Activated CD4-positive, alpha-beta T cell treated with anti-CD3 and anti-CD28 coated beads, Interleukin-2, amount 10 ng/mL, durations not matched to agents 24 days and 14 days (primary cell): ENCODE data around the gene NRXN3. TPM values are rescaled to one million over a fixed set of nuclear protein-coding genes. Genes with fewer than 3 reads are reported as not detected.

ENCODE experiments used
- DNase-seq: peaks from one replicate; pipeline ENCODE4 v3.0.0; 2022
- H3K27ac Mint-ChIP-seq: one replicate; pipeline ENCODE4 v1.8.0; 2022; ENCODE audit warnings: mild to moderate bottlenecking, mixed read lengths
- H3K27me3 Mint-ChIP-seq: one replicate; pipeline ENCODE4 v1.8.0; 2022; ENCODE audit warnings: mixed read lengths
- H3K36me3 Mint-ChIP-seq: one replicate; pipeline ENCODE4 v1.8.0; 2022; ENCODE audit warnings: low read depth, mild to moderate bottlenecking, mixed read lengths
- H3K4me1 Mint-ChIP-seq: one replicate; pipeline ENCODE4 v1.8.0; 2021; ENCODE audit warnings: mixed read lengths
- H3K4me3 Mint-ChIP-seq: one replicate; pipeline ENCODE4 v1.8.0; 2022; ENCODE audit warnings: mild to moderate bottlenecking, moderate library complexity, mixed read lengths
- H3K9me3 Mint-ChIP-seq: one replicate; pipeline ENCODE4 v1.8.0; 2021; ENCODE audit warnings: mixed read lengths
- intact Hi-C: fragments of 100-400 bp; cut with micrococcal nuclease; formaldehyde crosslinking; loops from one replicate; pipeline ENCODE4 v1.15.1; 2023
- total RNA-seq: library from RNA; stranded (reverse); gene quantifications from 2 replicates; pipeline ENCODE4 v1.2.3, GENCODE V29; 2022

The NRXN3 gene
- total RNA-seq, 1 donor from 2014 or later = not detected

DNA sequence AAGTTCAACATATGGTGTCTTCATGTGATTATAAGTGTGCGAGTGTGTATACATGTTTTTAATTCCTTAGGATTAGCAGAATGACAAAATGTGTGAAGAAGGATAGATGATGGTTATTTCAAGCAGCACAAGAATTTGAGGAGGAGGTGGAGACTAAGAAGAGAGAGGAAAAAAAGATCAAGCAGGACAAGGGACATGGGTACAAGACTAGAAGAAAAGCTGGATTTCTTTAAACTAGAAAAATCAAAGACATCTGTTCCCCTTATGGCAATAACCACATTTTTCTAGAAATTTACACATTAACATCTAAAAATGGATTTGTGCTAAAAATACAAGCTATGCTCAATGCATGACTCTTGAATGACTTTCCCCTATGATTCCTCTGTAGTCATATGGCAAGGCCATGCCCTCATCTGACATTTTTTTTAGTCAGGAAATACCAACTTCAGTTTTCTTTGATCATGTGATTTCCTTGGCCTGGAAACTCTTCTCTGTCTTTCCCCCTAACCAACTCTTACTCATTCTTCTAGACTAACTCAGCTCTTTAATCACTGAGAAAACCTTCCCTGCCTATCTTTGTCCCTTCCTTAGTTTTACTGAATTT, 435.8 kb downstream of the NRXN3 start:
- H3K4me3 Mint-ChIP-seq = no peak overlapping the region
- no peak overlapping the region for H3K27ac Mint-ChIP-seq
- intact Hi-C loops = no loop called here
- no peaks in the 10 kb centered on the region for H3K36me3 Mint-ChIP-seq
- peaks cover 2% of the 10 kb centered on the region for H3K4me1 Mint-ChIP-seq
- DNase-seq = no peak
- H3K9me3 Mint-ChIP-seq = no peaks in the 10 kb centered on the region
- H3K27me3 Mint-ChIP-seq = no peaks in the 10 kb centered on the region

DNA sequence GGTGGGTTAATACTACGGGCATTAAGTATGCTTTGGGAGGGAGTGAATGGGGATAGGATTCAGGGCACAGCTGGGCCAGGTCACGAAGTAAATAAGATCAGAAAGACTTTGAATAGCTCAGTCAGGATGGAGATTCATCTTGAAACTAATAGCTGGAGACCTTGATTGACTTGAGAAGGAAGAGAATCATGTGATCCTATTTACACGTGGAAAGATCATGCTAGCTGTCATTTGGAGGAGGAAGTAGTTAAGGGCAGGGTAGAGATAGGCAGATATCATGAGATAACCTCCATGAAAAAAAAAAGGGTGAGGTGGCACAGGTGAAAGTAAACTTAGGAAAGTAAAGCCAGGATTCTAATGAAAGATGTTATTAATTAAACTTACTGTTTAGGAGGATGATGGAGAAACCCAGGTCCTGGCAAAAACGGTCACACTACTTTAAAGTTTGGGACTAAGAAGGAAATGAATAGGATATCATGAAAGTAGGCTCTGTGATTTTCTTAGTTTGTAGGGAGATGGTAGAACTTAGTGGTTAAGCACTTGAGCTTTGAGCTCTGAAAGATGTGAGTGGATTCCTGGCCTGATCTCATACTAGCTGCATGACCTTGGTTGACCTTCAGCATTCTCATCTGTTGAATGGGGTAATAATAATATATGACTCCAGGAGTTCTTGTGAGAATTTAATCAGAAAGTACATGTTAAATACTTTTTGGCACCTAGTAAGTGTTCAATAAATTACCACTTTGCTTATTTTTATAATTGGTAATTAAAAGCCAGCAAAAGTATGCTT, 439.0 kb downstream of the NRXN3 start:
- Mint-ChIP-seq H3K4me3 (no peak overlapping the region), H3K27ac (no peak overlapping the region), H3K4me1 (peaks cover 2% of the 10 kb centered on the region), H3K36me3 (no peaks in the 10 kb centered on the region), H3K27me3 (no peaks in the 10 kb centered on the region), H3K9me3 (no peaks in the 10 kb centered on the region)
- no peak for DNase-seq
- intact Hi-C loops = no loop called here

DNA sequence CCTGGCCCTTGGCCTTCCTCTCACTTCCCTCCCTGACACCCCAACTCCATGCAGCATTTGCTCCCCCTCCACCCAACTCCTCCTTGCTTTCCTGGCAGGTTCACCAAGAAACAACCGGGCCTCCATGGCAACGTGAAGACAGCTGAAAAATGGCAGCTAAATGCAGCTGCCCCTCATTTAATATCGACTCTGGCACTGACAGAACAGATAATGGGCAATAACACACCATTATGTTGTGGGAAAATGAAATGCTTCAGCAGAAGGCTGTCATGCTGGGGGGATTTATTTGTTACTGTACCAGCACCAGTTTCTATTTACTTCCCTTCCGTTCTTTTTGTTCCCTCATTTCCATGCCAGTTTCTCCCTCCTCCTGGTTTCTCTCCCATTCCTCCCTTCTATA, 440.8 kb downstream of the NRXN3 start:
- H3K4me1 Mint-ChIP-seq = peaks cover 2% of the 10 kb centered on the region
- no peaks in the 10 kb centered on the region for H3K9me3 Mint-ChIP-seq
- no peaks in the 10 kb centered on the region for H3K36me3 Mint-ChIP-seq
- intact Hi-C loops = no loop called here
- no peaks in the 10 kb centered on the region for H3K27me3 Mint-ChIP-seq
- H3K4me3 Mint-ChIP-seq = no peak overlapping the region
- DNase-seq = no peak
- no peak overlapping the region for H3K27ac Mint-ChIP-seq

DNA sequence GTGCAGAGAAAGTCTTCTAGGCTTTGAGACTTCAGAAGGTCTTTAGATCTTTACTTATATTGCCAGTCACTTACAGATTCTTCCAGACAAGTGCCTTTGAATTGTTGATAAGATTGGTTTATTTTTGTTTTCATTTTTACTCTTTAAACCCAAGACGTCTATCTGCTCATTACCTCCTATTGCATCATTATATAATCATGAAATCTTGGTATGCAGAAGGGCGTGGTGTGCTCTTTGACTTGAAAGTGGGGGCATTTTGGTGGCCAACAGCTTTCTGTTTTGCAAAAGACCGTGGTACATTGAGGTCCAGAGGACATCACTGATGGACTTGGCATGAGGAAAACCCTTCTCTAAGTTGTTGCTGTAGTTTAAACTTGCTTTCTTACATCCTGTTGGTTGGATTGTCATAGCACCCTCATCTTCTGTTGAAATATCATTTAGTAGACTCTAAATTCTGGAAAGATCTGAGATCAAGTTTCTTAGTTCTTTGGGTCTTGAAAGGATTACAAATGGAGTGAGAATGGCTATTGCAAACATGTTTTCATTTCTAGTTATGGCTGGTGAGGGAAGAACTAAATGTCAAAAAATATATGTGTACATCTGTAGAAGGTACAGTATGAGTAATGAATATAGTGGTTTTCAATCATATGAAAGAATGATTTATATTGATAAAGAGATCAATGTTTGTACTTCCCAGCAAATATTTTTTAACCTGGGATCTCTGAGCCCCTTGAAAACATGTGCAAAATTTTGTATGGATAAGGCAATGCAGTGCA, 441.8 kb downstream of the NRXN3 start:
- Mint-ChIP-seq H3K27me3 (no peaks in the 10 kb centered on the region), H3K4me1 (no peaks in the 10 kb centered on the region), H3K4me3 (no peak overlapping the region), H3K36me3 (no peaks in the 10 kb centered on the region), H3K9me3 (no peaks in the 10 kb centered on the region), H3K27ac (no peak overlapping the region)
- intact Hi-C loops = no loop called here
- DNase-seq = no peak

DNA sequence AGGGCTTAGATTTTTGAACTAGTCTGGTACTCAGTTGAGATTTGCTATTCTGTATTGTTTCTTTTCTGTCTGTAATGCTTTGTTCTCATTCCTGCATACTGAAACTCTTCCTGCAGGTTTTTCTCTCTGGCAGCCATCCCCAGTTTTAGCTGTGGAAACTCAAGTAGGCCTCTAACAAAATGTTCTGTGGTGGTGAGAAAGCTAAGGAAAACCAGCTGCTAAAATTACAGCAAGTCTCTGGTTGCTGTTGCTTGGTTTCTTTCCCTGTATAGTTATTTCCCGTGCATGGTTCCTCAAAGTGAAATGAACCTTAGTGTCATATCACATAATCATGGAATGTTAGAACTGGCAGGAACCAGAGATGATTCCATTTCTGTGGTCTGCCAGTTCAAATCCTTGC, 442.5 kb downstream of the NRXN3 start:
- H3K4me3 Mint-ChIP-seq = no peak overlapping the region
- no peaks in the 10 kb centered on the region for H3K36me3 Mint-ChIP-seq
- H3K27ac Mint-ChIP-seq = no peak overlapping the region
- intact Hi-C loops = no loop called here
- H3K9me3 Mint-ChIP-seq = no peaks in the 10 kb centered on the region
- no peak for DNase-seq
- H3K27me3 Mint-ChIP-seq = no peaks in the 10 kb centered on the region
- H3K4me1 Mint-ChIP-seq = no peaks in the 10 kb centered on the region

DNA sequence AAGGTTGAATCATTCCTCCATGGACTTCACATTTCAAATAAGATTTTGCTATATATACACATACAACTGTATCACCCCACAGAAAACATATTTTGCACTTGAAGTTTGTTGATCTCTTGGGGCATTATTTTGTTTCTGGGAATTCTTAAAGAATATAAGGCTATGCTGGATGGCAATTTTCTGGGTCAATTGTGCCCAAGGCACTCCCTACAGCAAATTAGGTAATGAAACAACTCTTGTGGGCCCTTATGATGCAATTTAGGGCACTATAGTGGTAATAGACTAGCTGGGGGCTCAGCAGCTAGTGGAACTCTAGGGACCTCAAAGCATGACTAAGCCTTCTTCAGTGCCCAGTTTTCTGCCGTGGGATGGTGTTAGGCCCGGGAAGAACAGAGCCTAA, 444.4 kb downstream of the NRXN3 start:
- no peak overlapping the region for H3K4me3 Mint-ChIP-seq
- no peaks in the 10 kb centered on the region for H3K9me3 Mint-ChIP-seq
- no peak for DNase-seq
- H3K4me1 Mint-ChIP-seq = no peaks in the 10 kb centered on the region
- no peaks in the 10 kb centered on the region for H3K36me3 Mint-ChIP-seq
- no peak overlapping the region for H3K27ac Mint-ChIP-seq
- no peaks in the 10 kb centered on the region for H3K27me3 Mint-ChIP-seq
- intact Hi-C loops = no loop called here

DNA sequence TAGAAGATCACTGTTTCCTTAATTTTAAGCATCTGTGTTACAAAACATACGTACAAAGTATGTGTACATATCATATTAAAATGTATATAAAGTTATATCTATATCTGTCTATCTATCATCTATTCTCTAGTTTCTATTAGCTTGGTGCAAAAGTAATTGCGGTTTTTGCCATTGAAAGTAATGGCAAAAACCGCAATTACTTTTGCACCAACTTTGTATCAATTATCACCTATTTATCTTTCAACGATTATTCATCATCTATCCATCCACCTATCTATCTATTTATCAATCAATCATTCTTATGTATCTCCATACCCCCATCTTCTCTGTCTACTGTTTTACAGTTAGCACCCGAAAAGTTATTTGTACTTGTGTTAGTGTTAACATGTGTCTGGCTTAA, 447.6 kb downstream of the NRXN3 start:
- Mint-ChIP-seq H3K9me3 (no peaks in the 10 kb centered on the region), H3K4me3 (no peak overlapping the region), H3K4me1 (no peaks in the 10 kb centered on the region), H3K27ac (no peak overlapping the region), H3K27me3 (no peaks in the 10 kb centered on the region), H3K36me3 (no peaks in the 10 kb centered on the region)
- intact Hi-C loops = no loop called here
- DNase-seq = no peak

DNA sequence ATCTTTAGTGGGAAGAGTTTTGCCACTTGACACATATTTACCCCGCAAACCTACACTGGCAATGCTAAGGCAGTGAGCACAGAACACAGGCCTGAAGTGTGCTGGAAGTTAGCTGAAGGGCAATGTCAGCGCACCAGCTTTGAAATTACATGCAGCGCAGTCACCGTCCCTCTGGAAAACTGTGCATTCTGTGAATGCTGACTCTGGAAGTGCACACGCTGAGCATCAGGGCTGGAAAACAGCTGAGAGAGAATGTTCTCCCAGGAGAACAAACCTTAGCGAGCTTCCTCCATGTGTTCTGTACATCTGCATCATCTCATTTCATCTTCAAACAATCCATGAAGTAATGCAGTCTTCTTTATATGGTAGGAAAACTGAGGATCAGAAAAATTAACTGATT, 448.2 kb downstream of the NRXN3 start:
- no peak for DNase-seq
- H3K9me3 Mint-ChIP-seq = no peaks in the 10 kb centered on the region
- no peak overlapping the region for H3K4me3 Mint-ChIP-seq
- H3K27me3 Mint-ChIP-seq = no peaks in the 10 kb centered on the region
- no peaks in the 10 kb centered on the region for H3K4me1 Mint-ChIP-seq
- no peak overlapping the region for H3K27ac Mint-ChIP-seq
- intact Hi-C loops = no loop called here
- no peaks in the 10 kb centered on the region for H3K36me3 Mint-ChIP-seq

DNA sequence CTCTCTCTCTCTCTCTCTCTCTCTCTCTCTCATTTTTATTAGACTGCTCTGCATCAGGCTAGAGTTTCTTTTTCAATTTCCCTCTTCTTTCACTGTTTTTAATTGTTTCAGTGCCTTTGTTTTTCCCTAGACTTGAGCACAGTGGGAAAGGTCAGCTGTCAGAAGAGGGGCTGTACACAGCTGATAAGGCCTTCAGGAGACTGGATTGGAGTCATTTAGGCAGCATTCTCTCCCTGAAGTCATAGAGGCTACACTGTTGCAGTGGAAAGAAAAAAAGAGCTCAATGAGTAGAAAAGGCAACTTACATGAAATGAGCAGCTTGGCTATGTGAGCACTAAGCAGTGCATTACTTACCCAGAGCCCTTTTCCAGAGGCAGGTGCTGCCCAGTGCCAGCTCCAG, 456.9 kb downstream of the NRXN3 start:
- no peak overlapping the region for H3K27ac Mint-ChIP-seq
- no peaks in the 10 kb centered on the region for H3K27me3 Mint-ChIP-seq
- H3K9me3 Mint-ChIP-seq = no peaks in the 10 kb centered on the region
- H3K4me3 Mint-ChIP-seq = no peak overlapping the region
- H3K36me3 Mint-ChIP-seq = no peaks in the 10 kb centered on the region
- DNase-seq = no peak
- intact Hi-C loops = no loop called here
- no peaks in the 10 kb centered on the region for H3K4me1 Mint-ChIP-seq

DNA sequence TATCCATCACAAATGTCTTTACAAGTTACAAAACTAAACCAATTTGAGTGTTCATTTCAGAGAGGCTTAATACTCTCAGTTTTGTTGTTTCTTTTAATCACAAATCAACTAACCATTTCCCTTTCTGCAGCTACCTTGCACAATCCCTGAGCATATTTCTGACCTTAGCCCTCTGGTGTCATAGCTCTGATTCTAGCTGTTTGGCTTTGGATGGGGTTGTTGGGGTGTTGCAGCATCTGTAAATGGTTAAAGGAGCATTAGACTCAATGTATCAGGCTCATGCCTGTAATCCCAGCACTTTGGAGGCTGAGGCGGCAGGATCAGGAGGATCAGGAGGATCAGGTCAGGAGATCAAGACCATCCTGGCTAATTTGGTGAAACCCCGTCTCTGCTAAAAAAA, 461.4 kb downstream of the NRXN3 start:
- no peak for DNase-seq
- Mint-ChIP-seq H3K9me3 (no peaks in the 10 kb centered on the region), H3K4me1 (no peaks in the 10 kb centered on the region)

DNA sequence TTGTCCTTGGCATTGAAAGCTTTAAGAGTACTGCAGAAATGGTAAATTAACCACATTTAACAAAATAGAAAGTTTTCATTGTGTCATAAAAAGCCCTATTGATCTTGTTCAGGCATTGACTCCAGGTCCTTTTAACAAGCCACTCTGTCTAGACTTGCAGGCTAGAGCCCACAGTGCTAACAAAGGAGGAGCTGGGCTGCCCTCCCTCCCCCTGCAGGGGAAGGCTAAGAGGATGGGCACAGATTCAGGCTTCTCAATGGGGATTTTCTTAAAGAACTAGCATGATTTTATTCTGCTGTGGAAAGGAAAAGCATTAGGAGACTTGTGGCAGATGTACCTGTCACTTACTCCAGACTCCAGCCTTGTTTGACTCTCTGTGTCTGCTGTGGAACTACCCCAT, 463.6 kb downstream of the NRXN3 start:
- intact Hi-C loops = no loop called here
- Mint-ChIP-seq H3K27me3 (peaks cover 2% of the 10 kb centered on the region), H3K27ac (no peak overlapping the region), H3K4me1 (no peaks in the 10 kb centered on the region), H3K9me3 (no peaks in the 10 kb centered on the region), H3K4me3 (no peak overlapping the region), H3K36me3 (no peaks in the 10 kb centered on the region)
- no peak for DNase-seq

More for the DNA sequence above, 461.4 kb downstream of the NRXN3 start:
- Mint-ChIP-seq H3K27me3 (peaks cover 2% of the 10 kb centered on the region), H3K27ac (no peak overlapping the region), H3K36me3 (no peaks in the 10 kb centered on the region), H3K4me3 (no peak overlapping the region)
- intact Hi-C loops = no loop called here

DNA sequence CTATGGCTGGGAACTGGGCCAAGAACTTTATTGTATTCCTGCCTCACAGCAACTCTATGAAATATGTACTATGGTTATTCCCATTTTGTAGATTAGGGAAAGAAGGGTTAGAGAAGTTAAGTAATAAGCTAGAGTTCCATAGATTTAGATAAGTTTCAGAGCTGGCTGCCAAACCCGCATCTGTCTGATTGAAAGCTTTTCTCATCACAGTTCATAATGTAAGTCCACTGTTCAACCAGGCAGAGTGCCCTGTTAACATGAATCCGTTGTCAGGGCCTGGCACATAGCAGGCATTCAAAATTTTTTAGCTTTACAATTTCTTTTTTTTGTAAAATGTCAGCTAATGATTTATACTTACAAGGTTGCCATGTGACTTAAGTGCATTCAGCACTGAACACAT, 467.3 kb downstream of the NRXN3 start:
- Mint-ChIP-seq H3K27ac (no peak overlapping the region), H3K9me3 (no peaks in the 10 kb centered on the region), H3K4me1 (no peaks in the 10 kb centered on the region), H3K4me3 (no peak overlapping the region), H3K36me3 (no peaks in the 10 kb centered on the region), H3K27me3 (peaks cover 2% of the 10 kb centered on the region)
- intact Hi-C loops = no loop called here
- DNase-seq = no peak

DNA sequence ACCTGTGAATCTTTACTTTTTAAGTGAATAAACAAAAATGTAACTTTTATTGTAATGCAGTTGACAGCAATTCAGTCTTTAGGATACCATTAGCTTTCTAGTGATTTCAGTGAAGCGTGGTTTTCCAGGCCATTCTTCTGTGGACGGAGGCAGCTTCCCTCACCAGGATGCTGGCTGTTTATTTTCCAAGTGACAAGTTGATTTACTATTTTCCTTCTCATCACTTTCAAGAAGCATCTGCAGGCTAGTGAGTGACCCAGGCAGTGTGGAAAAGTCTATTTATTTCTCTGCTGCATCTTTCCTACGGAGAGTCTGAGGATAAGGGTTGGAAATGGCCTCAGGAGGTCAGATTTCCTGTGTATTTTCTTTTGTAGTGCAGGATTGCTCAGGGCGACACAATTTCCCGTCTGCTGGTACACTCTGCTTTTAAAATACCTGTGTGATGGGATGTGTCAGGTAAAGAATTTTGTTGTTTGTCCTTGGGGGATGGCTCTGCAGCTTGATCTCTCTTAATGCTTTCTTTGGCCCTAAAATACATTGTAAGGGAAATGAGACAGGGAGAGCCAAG, 467.8 kb downstream of the NRXN3 start:
- intact Hi-C loops = no loop called here
- Mint-ChIP-seq H3K4me1 (no peaks in the 10 kb centered on the region), H3K36me3 (no peaks in the 10 kb centered on the region), H3K27me3 (peaks cover 2% of the 10 kb centered on the region), H3K4me3 (no peak overlapping the region), H3K9me3 (no peaks in the 10 kb centered on the region), H3K27ac (no peak overlapping the region)
- DNase-seq = no peak

DNA sequence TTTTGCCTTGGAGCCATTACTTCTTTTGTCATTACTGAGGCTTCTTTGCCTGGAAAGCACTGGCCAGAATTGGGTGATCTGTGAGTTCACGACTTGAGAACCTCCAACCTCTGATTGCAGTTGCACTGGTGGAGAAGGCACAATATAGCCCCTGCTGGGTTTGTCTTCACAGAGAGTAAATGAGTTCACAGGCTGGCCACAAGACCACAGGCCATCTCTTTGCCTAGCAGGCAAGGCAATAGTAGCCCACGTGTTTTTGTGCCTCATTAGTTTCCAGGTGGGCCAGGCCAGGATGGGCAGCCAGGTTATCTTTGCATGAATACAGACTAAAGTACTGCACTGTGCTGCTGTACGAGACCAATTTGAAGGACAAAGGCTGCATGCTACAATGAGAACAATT, 468.8 kb downstream of the NRXN3 start:
- H3K9me3 Mint-ChIP-seq = no peaks in the 10 kb centered on the region
- peaks cover 2% of the 10 kb centered on the region for H3K27me3 Mint-ChIP-seq
- H3K27ac Mint-ChIP-seq = no peak overlapping the region
- no peak overlapping the region for H3K4me3 Mint-ChIP-seq
- no peaks in the 10 kb centered on the region for H3K36me3 Mint-ChIP-seq
- H3K4me1 Mint-ChIP-seq = no peaks in the 10 kb centered on the region
- DNase-seq = no peak
- intact Hi-C loops = no loop called here
